Measurements from ENCODE around the gene NAA16.
"Not testable (repeated sequence)": the region's sequence is repeated elsewhere in the genome, so short reads cannot be mapped to it uniquely, and the experiment has no call there.

The NAA16 gene

DNA sequence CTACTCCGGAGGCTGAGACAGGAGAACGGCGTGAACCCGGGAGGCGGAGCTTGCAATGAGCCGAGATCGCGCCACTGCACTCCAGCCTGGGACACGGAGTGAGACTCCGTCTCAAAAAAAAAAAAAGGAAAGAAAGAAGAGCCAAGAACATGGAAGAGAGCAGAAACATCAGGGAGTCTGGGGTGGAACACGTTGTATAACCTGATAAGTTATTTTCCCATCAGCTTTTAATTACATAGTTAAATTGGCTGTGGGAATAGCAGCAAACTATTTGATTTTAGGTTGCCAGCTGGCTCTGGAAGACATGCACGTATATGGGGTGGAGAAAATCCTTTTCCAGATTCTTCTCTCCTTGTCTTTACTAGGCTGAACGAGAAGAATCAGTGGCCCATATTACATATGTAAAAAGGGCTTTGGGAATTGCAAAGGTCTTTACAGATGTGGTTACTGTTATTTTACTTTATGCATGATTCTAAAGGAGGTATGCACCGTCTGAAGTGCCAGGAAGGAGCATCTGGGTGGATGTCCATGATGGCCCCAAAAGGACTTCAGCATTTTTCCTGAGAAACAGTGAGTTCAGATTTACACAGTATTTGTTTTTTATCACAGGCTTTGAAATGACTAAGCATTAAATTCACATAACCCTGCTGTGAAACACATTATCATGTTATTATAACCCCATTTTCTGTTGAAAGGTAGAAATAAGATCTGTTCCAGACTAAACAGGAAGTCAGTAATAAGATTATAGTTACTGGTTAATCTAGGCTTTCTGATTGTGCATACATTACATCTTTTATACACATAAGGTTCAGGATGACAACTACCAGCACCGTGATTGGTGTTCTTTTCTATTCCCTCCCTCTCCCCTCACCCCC lies 4.6 kb upstream of the NAA16 start:
- DNase-seq, result peak; percentile 16

GRCh38 chr13:41307884-41308640 lies 3.0 kb upstream of the NAA16 start:
- DNase-seq, result no peak

DNA sequence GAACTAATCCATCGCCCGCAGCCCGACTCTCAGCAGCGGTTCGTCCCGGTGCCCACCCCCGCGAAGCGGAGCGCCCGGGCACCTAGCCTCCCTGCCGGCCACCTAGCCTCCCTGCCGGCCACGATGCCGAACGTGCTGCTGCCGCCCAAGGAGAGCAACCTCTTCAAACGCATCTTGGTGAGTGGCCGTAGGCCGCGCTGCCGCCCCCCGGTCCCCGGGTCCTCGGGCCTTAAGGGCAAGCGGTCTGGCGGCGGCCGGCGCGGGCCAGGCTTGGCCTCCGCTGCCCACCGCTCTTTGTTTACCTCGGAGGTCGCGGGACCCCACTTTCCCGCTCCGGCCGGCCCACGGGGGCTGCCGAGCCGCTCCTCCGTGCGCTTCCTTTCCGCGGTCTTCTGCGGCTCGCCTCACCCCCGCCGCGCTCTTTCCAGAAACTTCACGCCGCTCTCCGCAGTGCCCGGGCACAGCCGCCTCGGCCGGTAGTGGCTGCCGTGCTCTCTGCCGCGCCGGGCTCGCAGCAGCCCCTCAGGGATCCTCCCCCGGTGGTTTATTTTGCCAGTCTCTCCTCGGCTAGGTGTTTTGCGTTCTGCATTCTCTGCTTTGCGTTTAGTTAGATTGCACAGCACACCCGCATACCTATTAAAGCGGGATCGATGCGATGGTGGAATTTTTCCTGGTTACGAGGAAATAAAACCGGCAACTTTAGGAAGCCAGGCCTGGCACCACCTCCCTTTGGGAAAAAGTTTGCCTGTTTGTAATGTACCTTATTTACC lies 524 bp downstream of the NAA16 start:
- DNase-seq, result peak; percentile 71

DNA sequence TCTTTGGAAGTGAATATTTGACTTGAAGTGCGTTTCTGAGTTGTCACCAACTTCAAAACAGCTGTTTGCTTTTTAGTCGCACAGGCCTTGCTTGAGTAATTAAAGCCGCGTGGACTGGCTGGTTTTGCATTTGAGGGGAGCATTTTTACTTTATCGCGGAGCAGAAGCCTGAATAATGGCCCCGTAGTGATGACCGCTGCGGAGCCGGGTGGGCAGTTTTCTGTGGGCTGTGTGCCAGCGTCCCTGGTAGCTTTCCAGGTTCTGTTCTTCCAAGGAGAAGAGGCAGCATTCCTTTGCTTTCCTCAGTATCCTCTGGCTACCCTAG lies 1.1 kb downstream of the NAA16 start:
- DNase-seq, result peak; percentile 45

DNA sequence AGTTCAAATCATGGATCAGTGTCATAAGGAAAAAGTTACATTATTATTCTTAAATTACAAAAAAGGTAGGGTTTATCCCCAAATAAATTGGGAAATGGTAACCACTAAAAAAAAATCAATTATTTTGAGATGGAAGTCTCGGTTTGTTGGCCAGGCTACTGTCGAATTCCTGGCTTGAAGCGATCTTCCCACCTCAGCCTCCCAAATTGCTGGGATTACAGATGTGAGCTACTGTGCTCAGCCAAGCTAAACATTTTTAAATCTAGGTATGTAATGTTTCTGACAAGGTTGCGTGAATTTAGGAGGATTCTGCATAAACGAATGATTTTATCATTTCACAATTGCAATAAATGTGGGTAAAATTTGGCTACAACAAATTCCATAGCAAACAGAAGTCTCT lies 2.0 kb downstream of the NAA16 start:
- no peak for DNase-seq

DNA sequence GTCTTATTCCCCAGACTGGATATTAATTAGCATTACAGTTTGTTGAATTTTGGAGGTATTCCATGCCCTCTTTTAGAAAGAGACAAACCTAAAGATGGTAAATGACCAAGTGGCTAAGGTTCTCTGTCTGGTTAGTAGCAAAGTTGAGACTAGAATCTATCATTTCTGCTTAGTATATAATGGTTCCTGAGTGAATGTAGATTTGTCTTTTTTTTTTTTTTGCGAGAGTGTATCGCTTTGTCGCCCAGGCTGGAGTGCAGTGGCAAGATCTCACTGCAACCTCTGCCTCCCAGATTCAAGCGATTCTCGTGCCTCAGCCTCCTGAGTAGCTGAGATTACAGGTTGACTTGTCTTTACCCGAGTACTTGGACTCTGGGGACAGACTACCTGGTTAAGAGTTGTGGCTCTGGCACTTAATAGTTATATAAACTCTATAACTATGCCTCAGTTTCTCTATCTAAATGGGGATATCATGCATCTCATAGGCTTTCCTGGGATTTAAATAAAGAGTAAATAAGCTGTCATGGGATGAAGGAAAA lies 2.7 kb downstream of the NAA16 start:
- DNase-seq, result no peak

- no peak for DNase-seq
Observed at GRCh38 chr13:41315443-41316047, 4.5 kb downstream of the NAA16 start.

DNA sequence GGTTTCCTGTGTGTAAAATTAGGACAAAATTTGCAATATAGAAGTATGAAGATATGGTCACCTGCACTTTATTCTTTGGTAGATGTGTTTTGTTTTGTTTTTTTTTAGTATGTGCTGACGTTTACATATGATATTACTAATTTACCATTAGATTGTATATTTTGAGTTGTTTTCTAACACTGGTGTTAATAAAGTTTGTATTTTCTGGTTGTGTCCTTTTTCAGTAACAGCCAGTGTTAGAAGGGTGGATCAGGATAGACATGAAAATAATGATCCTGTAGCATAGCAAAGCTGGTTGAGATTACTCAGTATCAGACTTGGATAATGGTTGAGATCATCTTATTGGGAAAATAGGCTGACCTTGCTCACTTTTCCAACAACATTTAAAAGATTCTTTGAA lies 6.2 kb downstream of the NAA16 start:
- DNase-seq, result no peak

- no peak for DNase-seq
Observed at GRCh38 chr13:41325752-41326151, 14.7 kb downstream of the NAA16 start.

DNA sequence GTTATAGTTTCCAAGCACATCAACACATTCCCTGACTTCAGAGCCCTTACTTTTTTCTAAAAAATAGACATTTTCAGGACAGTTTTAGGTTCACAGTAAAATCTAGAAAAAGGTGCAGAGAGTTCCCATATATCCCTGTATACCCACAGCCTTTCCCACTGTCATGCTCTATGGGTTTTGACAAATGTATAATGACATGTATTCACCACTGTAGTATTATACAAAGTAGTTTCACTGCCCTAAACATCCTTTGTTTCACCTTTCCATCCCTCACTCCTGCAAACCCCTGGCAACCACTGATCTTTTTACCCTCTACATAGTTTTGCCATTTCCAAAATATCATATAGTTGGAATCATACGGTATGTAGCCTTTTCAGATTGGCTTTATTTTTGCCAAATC lies 15.6 kb downstream of the NAA16 start:
- DNase-seq, result no peak

GRCh38 chr13:41327994-41328790 lies 17.1 kb downstream of the NAA16 start:
- no peak for DNase-seq

DNA sequence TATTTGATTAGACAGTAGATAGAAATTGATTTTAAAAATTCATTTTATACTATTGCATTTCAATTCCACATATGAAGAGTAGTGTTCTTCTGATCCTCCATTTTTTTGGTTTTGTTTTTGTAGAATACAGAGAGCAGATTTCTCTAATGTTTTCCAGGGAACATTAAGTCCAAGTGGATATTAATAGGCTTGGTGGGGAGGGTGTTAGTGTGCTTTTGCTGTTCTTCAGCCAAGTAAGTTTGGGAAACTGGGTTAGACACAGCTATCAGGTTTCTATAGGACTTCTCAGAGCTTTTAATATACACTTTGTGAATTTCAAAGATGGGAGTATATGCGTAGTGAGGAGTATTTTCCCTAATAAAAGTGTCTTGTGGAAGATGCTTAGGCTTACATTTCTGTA lies 21.8 kb downstream of the NAA16 start:
- DNase-seq, result no peak

GRCh38 chr13:41334810-41335209 lies 23.7 kb downstream of the NAA16 start:
- DNase-seq, result peak; percentile 6

DNA sequence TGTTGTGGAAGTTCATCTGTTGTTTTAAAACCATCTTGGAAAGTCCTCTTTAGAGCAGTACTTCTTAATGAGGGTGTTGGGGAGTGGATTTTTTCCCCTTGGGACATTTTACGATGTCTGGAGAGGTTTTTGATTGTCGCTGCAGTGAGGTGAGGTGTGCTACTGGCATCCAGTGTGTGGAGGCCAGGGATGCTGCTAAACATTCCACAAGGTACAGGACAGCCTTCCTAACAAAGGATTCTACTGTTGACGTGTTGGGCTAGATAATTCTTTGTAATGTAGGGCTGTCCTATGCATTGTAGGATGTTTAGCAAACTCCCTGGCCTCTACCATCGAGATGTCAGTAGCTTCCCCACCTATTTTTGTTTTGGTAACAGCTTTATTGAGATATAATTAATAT lies 33.3 kb downstream of the NAA16 start:
- no peak for DNase-seq

DNA sequence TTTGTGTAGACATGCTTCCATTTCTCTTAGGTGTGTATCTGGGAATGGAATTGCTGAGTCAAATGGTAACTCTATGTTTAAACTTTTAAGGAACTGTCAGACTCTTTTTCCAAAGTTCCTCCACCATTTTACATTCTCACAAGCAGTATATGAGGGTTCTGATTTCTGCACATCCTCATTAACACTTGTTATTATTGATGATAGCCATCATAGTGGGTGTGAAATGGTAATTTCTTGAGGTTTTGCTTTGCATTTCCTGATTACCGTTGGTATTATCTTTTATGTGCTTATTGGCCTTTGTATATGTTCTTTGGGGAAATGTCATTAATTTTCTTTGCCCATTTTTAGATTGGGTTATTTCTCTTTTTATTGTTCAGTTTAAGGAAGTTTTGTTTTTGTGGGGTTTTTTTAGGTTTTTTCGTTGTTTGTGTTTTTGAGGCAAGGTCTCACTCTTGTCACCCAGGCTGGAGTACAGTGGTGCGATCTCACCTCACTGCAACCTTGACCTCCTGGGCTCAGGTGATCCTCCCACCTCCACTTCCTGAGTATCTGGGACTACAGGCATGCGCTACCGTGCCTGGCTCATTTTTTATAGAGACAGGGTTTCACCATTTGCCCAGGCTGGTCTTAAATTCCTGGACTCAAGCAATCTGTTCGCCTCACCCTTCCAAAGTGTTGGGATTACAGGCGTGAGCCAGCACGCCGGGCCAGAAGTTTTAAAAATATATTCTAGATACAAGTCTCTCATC lies 34.3 kb downstream of the NAA16 start:
- DNase-seq, result no peak

DNA sequence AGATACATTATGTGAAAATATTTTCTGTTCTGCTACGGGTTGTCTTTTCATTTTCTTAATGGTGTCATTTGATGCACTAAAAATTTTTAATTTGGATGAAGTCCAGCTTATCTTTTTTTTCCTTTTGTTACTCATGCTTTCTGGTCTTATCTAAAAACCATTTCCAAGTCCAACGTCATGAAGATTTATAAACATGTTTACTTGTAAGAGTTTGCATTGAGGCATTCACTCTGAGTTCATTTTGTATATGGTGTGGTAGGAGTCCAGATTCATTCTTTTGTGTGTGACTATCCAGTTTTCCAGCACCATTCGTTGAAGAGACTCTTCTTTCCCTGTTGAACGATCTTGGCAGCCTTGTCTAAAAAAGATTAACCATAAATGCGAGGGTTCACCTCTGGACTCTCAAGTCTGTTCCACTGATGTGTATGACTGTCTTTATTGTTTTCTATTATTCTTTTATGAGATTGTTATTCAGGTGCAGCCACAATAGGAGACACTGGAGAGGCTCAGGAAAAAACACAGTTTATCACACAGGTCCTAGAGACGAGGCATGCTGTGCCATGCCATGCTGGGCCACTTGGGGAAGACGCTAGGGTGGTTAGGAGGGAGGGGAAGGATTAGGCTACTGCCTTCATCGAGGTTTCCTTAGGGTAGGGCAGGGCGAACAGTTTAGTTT lies 35.0 kb downstream of the NAA16 start:
- no peak for DNase-seq

DNA sequence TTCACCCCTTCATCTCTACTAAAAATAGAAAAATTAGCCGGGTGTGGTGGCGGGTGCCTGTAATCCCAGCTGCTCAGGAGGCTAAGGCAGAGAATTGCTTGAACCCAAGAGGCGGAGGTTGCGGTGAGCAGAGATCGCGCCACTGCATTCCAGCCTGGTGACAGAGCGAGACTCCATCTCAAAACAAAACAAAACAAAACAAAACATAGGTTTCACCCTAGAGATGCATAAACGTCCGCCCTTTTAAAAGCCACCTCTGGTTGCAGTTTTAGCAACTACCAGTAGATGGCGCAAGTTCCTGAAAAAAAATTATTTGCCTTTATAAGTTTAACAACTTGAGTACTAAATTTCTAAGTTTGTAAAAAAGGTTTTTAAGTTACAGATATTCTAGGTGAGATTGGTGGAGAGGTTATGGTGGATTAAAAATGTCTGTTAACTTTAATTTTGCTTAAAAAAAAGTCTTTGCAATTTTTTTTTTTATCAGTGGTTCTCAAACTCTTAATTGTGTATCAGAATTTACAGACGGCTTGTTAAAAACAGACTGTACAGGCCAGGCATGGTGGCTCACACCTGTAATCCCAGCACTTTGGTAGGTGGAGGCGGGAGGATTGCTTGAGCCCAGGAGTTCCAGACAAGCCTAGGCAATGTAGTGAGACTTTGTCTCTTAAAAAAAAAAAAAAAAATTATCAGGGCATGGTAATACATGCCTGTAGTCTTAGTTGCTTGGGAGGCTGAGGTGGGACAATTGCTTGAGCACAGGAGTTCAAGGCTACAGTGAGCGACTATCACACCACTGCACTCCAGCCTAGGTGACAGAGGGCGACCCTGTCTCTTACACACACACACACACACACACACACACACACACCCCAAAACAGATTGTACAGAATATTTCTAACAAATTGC lies 42.1 kb downstream of the NAA16 start:
- peak; percentile 16 for DNase-seq

DNA sequence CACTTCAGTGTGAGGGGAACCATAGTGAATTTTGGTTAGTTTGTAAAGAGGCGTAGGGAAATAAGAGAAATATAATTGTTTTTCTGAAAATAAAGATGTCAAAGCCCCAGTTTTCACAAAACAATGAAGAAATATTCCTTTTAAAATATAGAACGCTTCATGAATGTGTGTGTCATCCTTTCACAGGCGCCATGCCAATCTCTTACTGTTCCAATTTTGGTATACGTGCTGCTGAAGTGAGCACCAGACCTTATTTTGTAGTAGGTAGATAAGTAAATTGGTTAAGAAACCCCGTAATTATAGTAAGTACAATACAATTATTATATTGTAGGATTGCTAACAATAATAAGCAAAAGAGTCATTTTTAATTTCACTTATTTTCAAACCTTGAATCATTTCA lies 43.3 kb downstream of the NAA16 start:
- no peak for DNase-seq

GRCh38 chr13:41356385-41356648 lies 45.2 kb downstream of the NAA16 start:
- DNase-seq, result not testable (repeated sequence)

DNA sequence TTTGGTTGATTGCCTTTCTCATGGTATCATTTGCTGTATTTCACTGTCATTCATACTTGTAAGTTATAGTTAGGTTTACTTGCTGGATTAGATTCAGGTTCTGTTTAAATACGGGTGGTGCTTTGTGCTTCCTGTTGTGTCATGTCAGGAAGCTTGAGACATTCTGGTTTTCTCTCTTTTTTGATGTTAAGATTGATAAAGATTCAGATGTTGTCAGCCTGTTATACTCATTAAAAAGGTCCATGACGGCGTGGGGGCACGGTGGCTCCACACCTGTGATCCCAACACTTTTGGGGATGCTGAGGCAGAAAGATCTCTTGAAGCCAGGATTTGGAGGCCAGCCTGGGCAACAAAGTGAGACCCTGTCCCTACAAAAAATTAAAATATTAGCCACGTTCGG lies 45.7 kb downstream of the NAA16 start:
- DNase-seq, result no peak

All from NCI-H69 (cell line).